Epithelial cell of prostate (primary cell): ENCODE data around the gene GOLPH3L.
"Not testable (repeated sequence)": the region's sequence is repeated elsewhere in the genome, so short reads cannot be mapped to it uniquely, and the experiment has no call there.

Source experiments
- DNase-seq: peaks from one replicate; pipeline ENCODE4 v3.0.0-alpha.2; 2011; ENCODE audit warnings: low read depth, low spot score
- H3K27ac ChIP-seq: fragments of 450-650 bp; 2 replicates; pipeline ENCODE4 v1.5.1; 2017; ENCODE audit warnings: mild to moderate bottlenecking

The GOLPH3L gene

DNA sequence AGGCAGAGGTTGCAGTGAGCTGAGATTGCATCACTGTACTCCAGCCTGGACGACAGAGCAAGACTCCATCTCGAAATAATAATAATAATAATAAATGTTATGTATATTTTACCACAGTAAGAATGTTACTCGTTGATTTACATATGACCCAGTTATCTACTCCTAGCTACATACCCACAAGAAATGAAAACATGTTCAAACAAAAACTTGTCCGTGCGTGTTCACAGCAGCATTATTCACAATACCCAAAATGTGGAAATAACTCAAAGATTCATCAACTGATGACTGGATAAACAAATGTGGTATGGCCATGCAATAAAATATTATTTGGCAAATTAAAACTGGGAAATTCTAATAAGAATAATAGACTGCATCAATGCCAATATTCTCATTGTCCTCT lies 35.8 kb downstream of the GOLPH3L start:
- H3K27ac ChIP-seq = peak overlapping the region; percentile 54

DNA sequence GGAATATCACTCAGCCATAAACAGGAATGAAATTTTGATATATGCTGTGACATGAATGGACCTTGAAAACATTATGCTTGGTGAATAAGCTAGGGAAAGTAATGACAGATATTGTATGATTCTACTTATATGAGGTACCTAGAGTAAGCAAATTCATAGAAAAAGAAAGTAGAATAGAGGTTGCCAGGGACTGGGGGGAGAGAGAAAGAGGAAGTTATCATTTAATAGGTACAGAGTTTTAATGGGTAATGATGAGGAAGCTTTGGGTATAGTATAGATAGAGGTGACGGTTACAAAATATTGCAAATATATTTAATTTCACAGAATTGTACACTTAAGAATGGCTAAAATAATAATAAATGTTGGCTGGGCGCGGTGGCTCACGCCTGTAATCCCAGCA lies 36.4 kb downstream of the GOLPH3L start:
- H3K27ac ChIP-seq = peak overlapping the region; percentile 54
- no peak for DNase-seq

More for the DNA sequence above, 35.8 kb downstream of the GOLPH3L start:
- peak; percentile 55 for DNase-seq

DNA sequence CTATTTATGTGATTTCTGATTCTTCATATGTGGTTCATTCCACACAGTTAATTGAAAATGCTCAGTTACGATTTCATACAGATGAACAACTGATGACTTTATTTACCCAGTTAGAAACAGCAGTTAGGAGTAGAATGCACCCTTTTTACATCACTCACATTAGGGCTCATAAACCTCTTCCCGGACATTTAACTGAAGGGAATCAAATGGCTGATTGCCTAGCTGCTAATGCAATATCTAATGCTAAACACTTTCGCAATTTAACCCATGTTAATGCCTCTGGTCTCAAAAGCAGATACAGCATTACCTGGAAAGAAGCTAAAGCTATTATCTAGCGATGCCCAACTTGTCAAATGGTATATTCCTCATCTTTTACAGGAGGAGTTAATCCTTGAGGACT lies 39.9 kb downstream of the GOLPH3L start:
- DNase-seq, H3K27ac ChIP-seq: not testable (repeated sequence)

DNA sequence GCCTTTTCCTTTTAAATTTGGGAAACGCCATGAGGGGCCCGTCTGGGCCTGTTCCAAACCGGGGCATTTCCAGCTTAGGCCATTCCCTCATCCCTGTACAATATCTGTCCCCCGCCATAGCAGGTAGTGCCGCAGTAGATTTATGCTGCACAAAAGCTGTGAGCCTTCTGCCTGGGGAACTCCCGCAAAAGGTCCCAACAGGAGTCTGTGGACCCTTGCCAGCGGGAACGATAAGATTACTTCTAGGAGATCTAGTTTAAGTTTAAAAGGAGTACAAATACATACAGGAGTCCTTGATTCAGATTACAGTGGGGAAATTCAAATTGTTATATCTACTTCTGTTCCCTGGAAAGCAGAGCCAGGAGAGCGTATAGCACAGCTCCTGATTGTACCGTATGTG lies 42.3 kb downstream of the GOLPH3L start:
- not testable (repeated sequence) for DNase-seq, H3K27ac ChIP-seq

DNA sequence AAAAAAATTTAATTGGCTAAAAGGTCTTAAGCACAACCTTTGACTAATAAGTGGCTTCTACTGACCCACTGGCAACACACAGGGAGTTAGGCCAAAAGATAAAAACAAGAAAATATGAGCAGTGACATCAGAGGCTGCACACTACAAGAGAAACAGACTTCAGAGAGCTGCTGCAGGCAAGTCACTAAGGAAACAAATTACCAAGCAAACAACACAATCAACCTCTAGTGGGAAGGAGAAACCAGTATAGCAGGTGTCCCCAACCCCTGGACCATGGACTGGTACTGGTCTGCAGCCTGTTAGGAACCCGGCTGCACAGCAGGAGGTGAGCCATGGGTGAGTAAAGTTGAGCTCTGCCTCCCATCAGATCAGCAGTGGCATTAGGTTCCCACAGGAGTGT lies 46.8 kb downstream of the GOLPH3L start:
- no peak overlapping the region for H3K27ac ChIP-seq
- no peak for DNase-seq

DNA sequence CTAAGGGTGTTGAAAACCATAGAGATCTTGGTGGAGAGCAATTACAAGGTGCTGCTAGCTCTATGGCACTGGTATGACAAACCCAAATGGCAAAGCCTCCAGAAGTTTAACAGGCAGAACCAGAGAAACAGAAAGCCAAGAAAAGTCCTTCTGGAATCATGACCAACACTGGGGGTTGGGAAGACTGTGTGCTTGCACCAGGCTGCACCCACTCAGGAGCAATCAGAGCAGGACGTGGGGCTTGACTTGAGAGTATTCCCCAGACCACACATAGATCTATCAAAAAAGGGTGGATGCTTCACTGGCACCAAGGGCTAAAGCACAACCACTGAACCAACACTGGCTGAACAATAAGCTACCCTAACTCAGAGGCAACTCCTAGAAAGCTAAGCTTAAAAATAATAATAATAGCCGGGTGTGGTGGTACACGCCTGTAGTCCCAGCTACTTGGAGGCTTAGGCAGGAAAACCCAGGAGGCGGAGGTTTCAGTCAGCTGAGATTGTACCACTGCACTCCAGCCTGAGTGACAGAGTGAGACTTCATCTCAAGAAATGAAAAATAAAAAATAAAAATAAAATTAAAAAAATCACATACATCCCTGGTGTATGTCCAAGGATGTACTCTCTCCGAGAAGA lies 47.4 kb downstream of the GOLPH3L start:
- DNase-seq = no peak
- no peak overlapping the region for H3K27ac ChIP-seq

DNA sequence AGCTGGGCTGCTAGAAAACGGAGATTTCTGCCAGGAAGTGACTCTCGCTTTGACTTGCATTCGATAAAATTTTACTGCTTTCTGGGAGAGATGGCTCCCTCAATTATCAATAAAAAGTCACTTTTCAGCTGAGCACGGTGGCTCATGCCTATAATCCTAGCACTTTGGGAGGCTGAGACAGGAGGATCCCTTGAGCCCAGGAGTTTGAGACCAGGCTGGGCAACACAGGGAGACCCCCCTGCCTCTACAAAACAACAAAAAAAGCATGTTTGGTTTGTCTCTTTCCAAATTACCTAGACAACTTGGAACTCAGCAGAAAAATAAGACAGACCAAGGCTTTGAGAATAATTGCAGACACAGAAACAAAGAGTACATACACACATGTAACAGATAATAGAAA lies 54.7 kb downstream of the GOLPH3L start:
- DNase-seq = no peak
- H3K27ac ChIP-seq = no peak overlapping the region

DNA sequence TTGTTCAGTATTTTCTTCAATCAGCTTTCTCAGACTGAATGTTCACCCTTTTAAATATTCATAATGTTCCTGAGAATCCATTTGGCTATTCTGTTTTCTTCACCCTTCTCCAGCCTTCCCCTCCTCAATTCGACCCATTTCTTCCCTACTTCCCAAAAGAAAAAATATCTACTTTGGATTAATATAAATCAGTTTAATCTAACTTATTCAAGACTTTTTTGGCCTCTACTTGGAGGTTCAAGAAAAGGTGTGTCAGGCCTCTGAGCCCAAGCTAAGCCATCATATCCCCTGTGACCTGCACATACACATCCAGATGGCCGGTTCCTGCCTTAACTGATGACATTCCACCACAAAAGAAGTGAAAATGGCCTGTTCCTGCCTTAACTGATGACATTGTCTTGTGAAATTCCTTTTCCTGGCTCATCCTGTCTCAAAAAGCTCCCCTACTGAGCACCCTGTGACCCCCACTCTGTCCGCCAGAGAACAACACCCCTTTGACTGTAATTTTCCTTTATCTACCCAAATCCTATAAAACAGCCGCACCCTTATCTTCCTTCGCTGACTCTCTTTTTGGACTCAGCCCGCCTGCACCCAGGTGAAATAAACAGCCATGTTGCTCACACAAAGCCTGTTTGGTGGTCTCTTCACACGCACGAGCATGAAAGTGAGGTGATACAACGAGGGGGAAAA lies 55.7 kb downstream of the GOLPH3L start:
- not testable (repeated sequence) for DNase-seq, H3K27ac ChIP-seq

DNA sequence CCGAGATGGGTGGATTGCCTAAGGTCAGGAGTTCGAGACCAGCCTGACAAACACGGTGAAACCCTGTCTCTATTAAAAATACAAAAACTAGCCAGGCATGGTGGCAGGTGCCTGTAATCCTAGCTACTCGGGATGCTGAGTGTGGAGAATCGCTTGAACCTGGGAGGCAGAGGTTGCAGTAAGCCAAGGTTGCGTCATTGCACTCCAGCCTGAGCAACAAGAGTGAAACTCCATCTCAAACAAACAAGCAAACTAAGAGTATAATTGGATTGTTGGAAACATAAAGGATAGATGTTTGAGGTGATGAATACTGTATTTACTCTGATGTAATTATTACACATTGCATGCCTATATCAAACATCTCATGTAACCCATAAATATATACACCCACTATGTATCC lies 58.5 kb downstream of the GOLPH3L start:
- not testable (repeated sequence) for H3K27ac ChIP-seq, DNase-seq

DNA sequence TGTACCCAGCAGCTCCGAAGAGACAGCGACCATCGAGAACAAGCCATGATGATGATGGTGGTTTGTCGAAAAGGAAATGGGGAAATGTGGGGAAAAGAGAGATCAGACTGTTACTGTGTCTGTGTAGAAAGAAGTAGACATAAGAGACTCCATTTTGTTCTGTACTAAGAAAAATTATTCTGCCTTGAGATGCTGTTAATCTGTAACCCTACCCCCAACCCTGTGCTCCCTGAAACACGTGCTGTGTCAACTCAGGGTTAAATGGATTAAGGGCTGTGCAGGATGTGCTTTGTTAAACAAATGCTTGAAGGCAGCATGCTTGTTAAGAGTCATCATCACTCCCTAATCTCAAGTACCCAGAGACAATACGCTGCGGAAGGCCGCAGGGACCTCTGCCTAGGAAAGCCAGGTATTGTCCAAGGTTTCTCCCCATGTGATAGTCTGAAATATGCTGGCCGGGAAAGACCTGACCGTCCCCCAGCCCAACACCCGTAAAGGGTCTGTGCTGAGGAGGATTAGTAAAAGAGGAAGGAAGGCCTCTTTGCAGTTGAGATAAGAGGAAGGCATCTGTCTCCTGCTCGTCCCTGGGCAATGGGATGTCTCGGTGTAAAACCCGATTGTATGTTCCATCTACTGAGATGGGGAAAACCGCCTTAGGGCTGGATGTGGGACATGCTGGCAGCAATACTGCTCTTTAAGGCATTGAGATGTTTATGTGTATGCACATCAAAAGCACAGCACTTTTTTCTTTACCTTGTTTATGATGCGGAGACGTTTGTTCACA lies 61.9 kb downstream of the GOLPH3L start:
- DNase-seq, H3K27ac ChIP-seq: not testable (repeated sequence)

DNA sequence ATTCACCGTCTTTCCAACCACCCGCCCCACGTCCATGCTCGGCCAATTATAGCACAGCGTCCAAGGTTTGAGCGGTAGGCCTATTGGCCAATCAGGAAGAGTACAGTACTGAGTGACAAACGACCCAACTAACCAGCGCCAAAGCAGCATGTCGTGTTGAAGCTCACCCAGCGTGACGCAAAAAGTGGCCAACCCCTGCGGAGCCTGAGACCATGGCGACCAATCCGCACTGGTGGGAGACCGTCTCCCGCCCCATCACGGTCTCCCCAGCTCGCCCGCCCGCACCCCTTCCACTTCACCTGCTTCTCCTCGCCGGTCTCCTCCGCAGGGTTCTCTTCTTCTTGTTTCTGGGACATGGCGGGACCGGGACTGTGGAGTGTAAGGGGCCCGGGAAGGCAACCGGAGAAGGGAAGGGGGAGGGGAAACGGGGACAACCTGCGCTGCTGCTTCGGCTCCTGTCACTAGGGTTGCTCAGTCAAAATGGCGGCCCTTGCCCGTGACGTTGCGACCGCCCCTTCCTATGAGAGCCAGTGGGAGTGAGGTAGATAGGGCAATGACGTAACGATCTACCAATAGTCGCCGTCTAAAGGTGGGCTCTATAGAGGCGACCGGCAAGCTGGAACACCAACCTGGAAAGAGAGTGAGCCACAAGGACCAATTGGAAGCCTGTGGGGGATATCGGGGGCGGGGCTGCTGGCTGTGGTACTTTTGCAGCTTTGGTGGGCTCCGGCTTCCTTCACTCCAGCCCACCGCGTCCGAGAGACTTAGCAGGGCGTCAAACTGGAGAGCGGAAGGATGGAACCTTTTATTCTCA lies 67.6 kb downstream of the GOLPH3L start, which contains the start of gene ENSA:
Gene ENSA (minus strand): TSS at position 498 of the 814 bp plus-strand sequence. CDS start 142 bp downstream, at position 356.
- DNase-seq = peak; percentile 99
- peak within 1 kb of the TSS; percentile 91 for H3K27ac ChIP-seq

DNA sequence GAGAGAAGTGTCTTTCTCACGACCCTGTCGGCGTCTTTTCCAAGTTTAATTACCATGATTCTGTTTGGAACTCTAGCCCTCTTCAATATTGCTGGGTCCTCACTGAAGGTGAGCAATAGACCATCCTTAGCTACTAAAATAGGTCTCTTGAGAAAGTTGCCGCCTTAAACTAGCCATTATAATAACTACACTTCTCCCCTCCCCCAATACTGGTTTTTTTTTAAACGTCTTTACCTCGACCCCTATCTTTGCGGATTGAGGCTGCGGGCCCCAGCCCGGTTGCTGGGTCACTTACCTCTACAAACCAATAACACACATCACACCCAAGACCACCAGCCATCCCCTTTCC lies 68.2 kb downstream of the GOLPH3L start:
- peak overlapping the region; percentile 91 for H3K27ac ChIP-seq
- DNase-seq = no peak

DNA sequence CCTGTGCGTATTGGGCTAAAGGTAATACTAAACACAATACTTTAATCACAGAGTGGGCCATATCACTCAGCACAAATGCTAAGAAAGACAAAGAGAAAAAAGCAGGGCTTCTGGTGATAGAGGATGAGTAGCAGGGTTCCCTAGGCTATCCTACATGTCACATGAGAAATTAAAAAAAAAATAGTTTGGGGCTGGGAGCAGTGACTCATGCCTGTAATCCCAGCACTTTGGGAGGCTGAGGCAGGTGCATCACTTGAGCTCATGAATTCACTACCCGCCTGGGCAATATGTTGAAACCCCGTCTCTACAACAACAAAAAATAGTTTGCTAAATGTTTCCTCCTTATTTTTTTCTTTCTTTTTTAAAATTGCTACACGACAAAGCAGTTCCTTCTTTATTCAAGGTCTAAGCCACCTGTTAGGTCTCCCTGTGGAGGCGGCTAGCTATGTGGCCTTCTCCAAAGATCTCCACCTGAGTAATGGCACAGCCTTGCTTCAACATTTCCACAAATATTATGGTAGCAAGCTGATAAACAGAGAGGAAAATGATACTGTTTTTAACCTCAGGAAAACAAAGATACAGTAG lies 69.0 kb downstream of the GOLPH3L start:
- peak overlapping the region; percentile 91 for H3K27ac ChIP-seq
- no peak for DNase-seq

DNA sequence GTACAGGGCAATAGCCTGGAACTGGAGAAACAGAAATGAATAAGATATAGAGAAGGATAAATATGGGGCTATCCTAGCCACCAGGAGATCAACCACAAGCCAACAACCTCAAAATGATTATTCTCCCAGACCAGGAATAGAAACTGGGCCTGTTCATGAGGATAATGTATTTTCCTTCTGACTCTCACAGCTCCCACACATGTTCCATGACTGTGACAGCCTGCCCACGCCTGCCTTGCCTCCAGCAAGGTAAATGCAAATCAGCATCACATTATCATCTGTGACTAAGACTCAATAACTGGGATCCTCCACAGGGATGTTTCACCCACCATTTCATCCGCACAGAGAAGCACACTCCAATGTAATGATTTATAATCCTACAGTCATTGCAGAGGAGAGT lies 70.8 kb downstream of the GOLPH3L start:
- DNase-seq = peak; percentile 83
- H3K27ac ChIP-seq = peak overlapping the region; percentile 91

DNA sequence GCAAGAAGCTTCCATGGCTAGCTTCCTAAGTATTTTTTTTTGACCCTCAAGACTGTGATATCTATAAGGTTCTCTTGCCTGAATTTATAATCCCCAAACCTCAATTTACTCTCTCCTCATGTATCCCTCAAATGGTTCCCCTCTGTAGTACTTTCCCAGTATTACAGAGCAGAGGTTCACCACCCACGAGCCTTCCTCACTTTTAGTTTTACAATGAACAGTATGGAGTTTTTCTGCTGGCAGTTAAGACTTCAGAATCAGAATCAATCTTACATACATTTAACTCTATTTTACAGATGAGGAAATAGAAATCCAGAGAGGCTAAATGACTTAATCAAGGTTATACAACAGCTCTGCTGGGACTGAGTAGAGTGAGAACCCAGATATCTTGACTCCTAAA lies 72.4 kb downstream of the GOLPH3L start:
- not testable (repeated sequence) for DNase-seq
- H3K27ac ChIP-seq = peak overlapping the region; percentile 91

DNA sequence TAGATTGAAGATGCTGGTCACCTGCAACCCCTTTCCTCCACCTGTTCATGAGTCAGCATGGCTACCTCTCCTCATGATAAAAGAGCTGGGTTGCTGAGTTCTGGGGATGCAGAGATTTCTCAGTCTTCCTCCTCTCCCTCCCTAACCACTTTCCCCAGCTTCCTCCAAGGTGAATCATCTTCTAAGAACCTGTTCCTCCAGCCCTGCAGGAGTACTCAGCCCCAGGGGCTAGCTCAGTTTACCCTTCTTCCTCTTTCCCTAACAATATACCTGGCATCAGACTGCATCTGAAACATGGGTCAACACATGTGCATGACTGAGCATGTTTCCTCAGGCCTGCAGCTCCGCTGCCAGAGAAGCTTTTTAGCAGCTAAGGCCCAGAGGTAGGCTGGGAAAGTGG lies 72.8 kb downstream of the GOLPH3L start:
- peak overlapping the region; percentile 91 for H3K27ac ChIP-seq

DNA sequence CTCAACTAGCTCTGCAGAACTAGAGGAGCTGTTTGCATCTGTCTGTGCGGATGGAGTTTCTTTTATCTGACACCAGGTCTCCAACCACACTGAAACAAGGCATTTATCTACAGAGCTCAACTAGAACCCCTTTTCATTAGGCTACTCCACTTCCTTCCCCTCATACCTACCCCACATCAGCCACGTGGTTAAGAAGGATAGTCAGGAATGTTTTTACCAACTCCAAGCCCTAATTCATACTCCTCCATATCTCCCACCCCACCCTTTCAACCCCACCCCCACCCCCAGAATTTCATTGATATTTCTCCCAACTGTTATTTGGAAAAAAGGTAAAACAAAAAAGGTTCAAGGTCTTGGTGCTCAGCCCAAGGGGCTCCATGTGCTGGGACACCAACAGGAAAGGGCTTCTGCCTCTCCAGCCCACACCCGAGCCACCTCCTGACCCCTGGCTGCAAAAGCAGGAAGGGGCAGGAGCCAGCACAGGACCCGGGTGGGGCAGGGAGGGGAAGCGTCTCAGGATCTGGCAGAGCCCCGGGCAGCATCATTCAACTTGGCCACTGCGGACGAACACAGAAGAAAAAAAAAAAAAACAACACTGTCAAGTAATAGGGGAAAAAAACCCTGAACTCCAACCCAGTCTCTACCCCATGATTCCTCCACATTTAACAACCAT lies 74.5 kb downstream of the GOLPH3L start:
- no peak for DNase-seq
- peak overlapping the region; percentile 91 for H3K27ac ChIP-seq

More for the DNA sequence above, 72.8 kb downstream of the GOLPH3L start:
- peak; percentile 76 for DNase-seq

DNA sequence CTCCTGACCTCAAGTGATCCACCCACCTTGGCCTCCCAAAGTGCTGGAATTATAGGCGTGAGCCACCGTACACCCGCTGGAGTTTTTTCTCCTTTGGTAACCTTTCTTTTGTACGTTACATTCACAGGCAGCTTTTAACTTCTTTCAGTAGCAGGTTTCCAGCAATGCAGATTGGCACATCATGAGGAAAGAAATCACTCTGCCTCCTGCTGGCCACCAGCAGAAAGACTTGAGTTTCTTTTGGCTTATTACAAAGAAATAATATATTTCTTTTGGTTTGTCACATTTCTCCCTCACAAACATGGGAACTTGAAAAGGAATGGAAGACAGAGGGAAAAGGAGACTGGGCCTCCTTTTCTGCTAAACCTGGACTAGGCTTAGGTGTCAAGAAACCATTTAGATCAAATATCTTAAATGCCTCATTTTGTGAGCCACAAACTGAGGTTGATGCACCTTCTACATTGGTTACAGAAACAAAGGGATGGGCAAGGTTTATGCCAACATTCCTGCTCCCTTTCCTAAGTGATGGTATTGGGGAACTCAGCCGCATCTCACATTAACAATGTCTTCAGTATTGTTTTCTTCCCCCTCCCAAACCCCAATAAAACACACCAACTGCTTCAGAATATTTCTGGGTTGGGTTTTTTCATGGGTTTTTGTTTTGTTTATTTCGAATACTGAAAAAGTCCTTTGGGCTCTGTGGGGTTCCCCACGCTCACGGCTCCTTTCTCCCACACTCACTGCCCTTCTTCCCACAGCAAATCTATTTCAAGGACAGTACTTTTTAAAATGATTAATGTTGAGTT lies 75.3 kb downstream of the GOLPH3L start:
- peak overlapping the region; percentile 91 for H3K27ac ChIP-seq
- no peak for DNase-seq

DNA sequence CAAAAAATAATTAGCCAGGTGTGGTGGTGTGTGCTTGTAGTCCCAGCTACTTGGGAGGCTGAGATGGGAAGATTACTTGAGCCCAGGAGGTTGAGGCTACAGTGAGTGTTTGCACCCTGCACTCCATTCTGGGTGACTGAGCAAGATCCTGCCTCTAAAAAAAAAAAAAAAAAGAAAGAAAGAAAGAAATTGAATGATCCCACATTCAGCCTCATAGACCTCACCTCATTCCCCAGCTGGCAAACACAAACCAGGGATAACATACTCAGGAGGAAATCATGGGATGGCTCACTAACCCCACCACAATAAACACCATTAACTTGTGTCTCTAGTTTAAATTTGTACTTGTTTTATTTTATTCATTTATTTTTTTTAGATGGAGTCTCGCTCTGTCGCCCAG lies 76.0 kb downstream of the GOLPH3L start:
- DNase-seq = no peak
- peak overlapping the region; percentile 91 for H3K27ac ChIP-seq
